K562 (cell line): Measurements from ENCODE around the gene VPS13D. TPM values are rescaled to one million over a fixed set of nuclear protein-coding genes. Genes with fewer than 3 reads are reported as not detected.
A peak's percentile ranks its signal among the peaks of the same experiment; 100 is the strongest.

Experiments used
- E2F8 ChIP-seq: fragments of 450-650 bp; IDR thresholded peaks from 2 replicates; pipeline ENCODE4 v1.7.1; 2018; ENCODE audit warnings: mild to moderate bottlenecking, low read depth; ENCODE audit not compliant: partially characterized antibody
- KDM2B ChIP-seq: fragments of 250-450 bp; sonication (Bioruptor Pico); IDR thresholded peaks from 2 replicates; pipeline ENCODE4 v1.8.0; 2021; ENCODE audit warnings: mild to moderate bottlenecking, moderate library complexity
- MBD1 ChIP-seq: fragments of 250-450 bp; sonication (Bioruptor Pico); IDR thresholded peaks from 2 replicates; pipeline ENCODE4 v1.8.0; 2022; ENCODE audit warnings: inconsistent platforms
- MIER1 ChIP-seq: fragments of 450-650 bp; IDR thresholded peaks from 2 replicates; pipeline ENCODE4 v1.6.1; 2016; ENCODE audit warnings: antibody characterized with exemption, mild to moderate bottlenecking, low read depth
- PREB ChIP-seq: sonication (generic); formaldehyde crosslinking; IDR thresholded peaks from 2 replicates; pipeline ENCODE4 v1.8.1; 2023; ENCODE audit warnings: mild to moderate bottlenecking, missing genetic modification reagents
- RBBP5 ChIP-seq: fragments of 200-600 bp; sonication (generic); IDR thresholded peaks from 2 replicates; pipeline ENCODE4 v1.6.1; 2012; ENCODE audit warnings: borderline replicate concordance, mild to moderate bottlenecking, low read length, control low read depth, inconsistent platforms; ENCODE audit not compliant: insufficient read depth, poor library complexity, severe bottlenecking
- SNIP1 ChIP-seq: fragments of 450-650 bp; IDR thresholded peaks from 2 replicates; pipeline ENCODE4 v1.7.1; 2017; ENCODE audit warnings: low read depth, mild to moderate bottlenecking
- TOE1 ChIP-seq, 2 experiments: fragments of 450-650 bp in 1 of 2; sonication (generic) in 1 of 2; formaldehyde crosslinking in 1 of 2; IDR thresholded peaks; 2 replicates each; pipeline versions ENCODE4 v1.7.1 to v1.8.0; 2016 to 2022; ENCODE audit warnings: borderline replicate concordance in 2 of 2, mild to moderate bottlenecking in 2 of 2, antibody characterized with exemption in 1 of 2, inconsistent platforms in 1 of 2, low read depth in 1 of 2, missing genetic modification reagents in 1 of 2, moderate library complexity in 1 of 2
- TRIM24 ChIP-seq, 2 experiments: fragments of 450-650 bp; IDR thresholded peaks; 2 replicates each; pipeline ENCODE4 v1.6.1; 2016
- ZNF212 ChIP-seq: fragments of 450-650 bp; formaldehyde crosslinking; IDR thresholded peaks from 2 replicates; pipeline ENCODE4 v1.4.0; 2020; ENCODE audit warnings: mild to moderate bottlenecking
- ZNF398 ChIP-seq: fragments of 250-450 bp; sonication (Bioruptor Pico); IDR thresholded peaks from 2 replicates; pipeline ENCODE4 v1.8.0; 2021; ENCODE audit warnings: moderate library complexity, mild to moderate bottlenecking, inconsistent platforms
- ZNF592 ChIP-seq: fragments of 450-650 bp; IDR thresholded peaks from 2 replicates; pipeline ENCODE4 v1.6.1; 2017; ENCODE audit warnings: antibody characterized with exemption, mild to moderate bottlenecking
- ZSCAN32 ChIP-seq: fragments of 450-650 bp; formaldehyde crosslinking; IDR thresholded peaks from 2 replicates; pipeline ENCODE4 v1.4.0; 2020; ENCODE audit warnings: mild to moderate bottlenecking, moderate library complexity
- polyA plus RNA-seq, 8 experiments: library from polyadenylated mRNA; depleted of rRNA in 4 of 8; stranded (reverse) in 5 of 8; unstranded in 3 of 8; fragments of >200 nt; fragmentation: Nextera tagmentation in 2 of 8; fragmentation: Illumina TruSeq in 1 of 8; extraction: Ambion mirVana in 2 of 8; extraction: Trizol in 1 of 8; gene quantifications; 2 replicates each; pipeline versions ENCODE4 v1.2.1 to v1.2.3, GENCODE V29; 2011 to 2014; ENCODE audit warnings: inconsistent platforms in 1 of 8, missing spikeins in 1 of 8
- total RNA-seq, 7 experiments: library from RNA; depleted of rRNA in 6 of 7; stranded (reverse); fragments of >200 nt in 6 of 7; fragmentation: Illumina TruSeq in 2 of 7; extraction: Trizol in 2 of 7; gene quantifications; 2 replicates each; pipeline versions ENCODE4 v1.2.1 to v1.2.3, GENCODE V29; 2011 to 2021; ENCODE audit warnings: low replicate concordance in 1 of 7

The VPS13D gene
- total and polyA plus RNA-seq, 9 of the 15 experiments (the other 6 are each of a cell fraction or from before 2014, with no cell fraction given): 6.1 to 51.5 (median 38.5) TPM

GRCh38 chr1:12477936-12478611 is 248.2 kb downstream of the VPS13D start (continued):
- TF ChIP-seq MBD1 (CRISPR knock-in tag): no peak
- peak; percentile 68 for TF ChIP-seq E2F8
- no peak for TF ChIP-seq PREB
- TF ChIP-seq SNIP1: no peak
- 0 out of 2 replicates have a peak, but pooled peaks have one; percentile 7 for TF ChIP-seq ZSCAN32 (CRISPR knock-in tag)
- no peak for TF ChIP-seq ZNF398 (CRISPR knock-in tag)
- TF ChIP-seq MIER1: no peak
- TF ChIP-seq KDM2B (CRISPR knock-in tag): 0 out of 2 replicates have a peak, but pooled peaks have one; percentile 20
- TF ChIP-seq TRIM24 (IDR thresholded peaks at IDR 0.05): peak; percentile 72 to 74; a peak in 3 of 4 replicates
- TF ChIP-seq ZNF212 (CRISPR knock-in tag): no peak
- peak; percentile 40; the same call in 1 of the 2 replicates for TF ChIP-seq TOE1 (IDR thresholded peaks at IDR 0.05; ENCODE audit: borderline replicate concordance)
- no peak for TF ChIP-seq TOE1 (CRISPR knock-in tag; IDR thresholded peaks at IDR 0.05; ENCODE audit: borderline replicate concordance, low read depth)
- peak; percentile 99 for TF ChIP-seq ZNF592
- peak; percentile 75 for TF ChIP-seq RBBP5
